Neural cell (in vitro differentiated cells): ENCODE results near the gene PICALM. TPM values are rescaled to one million over a fixed set of nuclear protein-coding genes. Genes with fewer than 3 reads are reported as not detected.

ENCODE experiments used
- H2AFZ ChIP-seq: fragments of 200-600, 300-800 bp; sonication (generic), shearing (Covaris generic); 2 replicates; pipeline ENCODE4 v1.6.0; 2014; ENCODE audit warnings: low read depth, mild to moderate bottlenecking, antibody characterized with exemption, low read length, moderate library complexity
- H3F3A ChIP-seq: fragments of 200-600 bp; shearing (Covaris generic); 2 replicates; pipeline ENCODE4 v1.6.1; 2016; ENCODE audit warnings: mild to moderate bottlenecking, moderate library complexity, mixed read lengths, antibody characterized with exemption, low read length; ENCODE audit not compliant: insufficient read depth, poor library complexity, severe bottlenecking
- H3K27ac ChIP-seq: fragments of 200-600, 300-800 bp; sonication (generic), shearing (Covaris generic); 2 replicates; pipeline ENCODE4 v1.5.1; 2014; ENCODE audit warnings: mild to moderate bottlenecking, low read length, moderate library complexity
- H3K27me3 ChIP-seq: fragments of 300-800, 200-600 bp; sonication (generic), shearing (Covaris generic); 2 replicates; pipeline ENCODE4 v1.6.0; 2014; ENCODE audit warnings: mild to moderate bottlenecking, low read depth, low read length, moderate library complexity; ENCODE audit not compliant: insufficient read depth
- H3K36me3 ChIP-seq: fragments of 300-800, 200-600 bp; sonication (generic), shearing (Covaris generic); 2 replicates; pipeline ENCODE4 v1.5.1; 2014; ENCODE audit warnings: mild to moderate bottlenecking, antibody characterized with exemption, low read length, moderate library complexity; ENCODE audit not compliant: insufficient read depth
- H3K4me2 ChIP-seq: fragments of 300-800, 200-600 bp; sonication (generic), shearing (Covaris generic); 2 replicates; pipeline ENCODE4 v1.6.0; 2014; ENCODE audit warnings: mild to moderate bottlenecking, low read length
- H3K4me3 ChIP-seq: fragments of 300-800, 200-600 bp; sonication (generic), shearing (Covaris generic); 2 replicates; pipeline ENCODE4 v1.5.1; 2014; ENCODE audit warnings: mild to moderate bottlenecking, low read length, moderate library complexity
- H3K79me2 ChIP-seq: fragments of 200-600 bp; shearing (Covaris generic); replicated peaks from 2 replicates; pipeline ENCODE4 v1.6.0; 2014; ENCODE audit warnings: mild to moderate bottlenecking, low read length, moderate library complexity; ENCODE audit not compliant: insufficient read depth
- H3K9ac ChIP-seq: fragments of 300-800, 200-600 bp; sonication (generic), shearing (Covaris generic); 2 replicates; pipeline ENCODE4 v1.6.1; 2016; ENCODE audit warnings: mild to moderate bottlenecking, low read length, mixed read lengths
- H3K9me2 ChIP-seq: fragments of 200-600 bp; shearing (Covaris generic); 2 replicates; pipeline ENCODE4 v1.6.1; 2016; ENCODE audit warnings: mild to moderate bottlenecking, low read length, mixed read lengths; ENCODE audit not compliant: insufficient read depth
- H3K9me3 ChIP-seq: fragments of 200-600, 300-800 bp; sonication (generic), shearing (Covaris generic); 2 replicates; pipeline ENCODE4 v1.6.1; 2016; ENCODE audit warnings: mild to moderate bottlenecking, mixed run types, low read length, moderate library complexity, mixed read lengths
- H4K20me1 ChIP-seq: fragments of 200-600 bp; shearing (Covaris generic); 2 replicates; pipeline ENCODE4 v1.6.1; 2016; ENCODE audit warnings: mild to moderate bottlenecking, mixed run types; ENCODE audit not compliant: insufficient read depth
- CTCF ChIP-seq: fragments of 450-650 bp; IDR thresholded peaks from 2 replicates; pipeline ENCODE4 v1.5.1; 2014; ENCODE audit warnings: antibody characterized with exemption, mild to moderate bottlenecking, moderate library complexity; ENCODE audit not compliant: poor library complexity, severe bottlenecking
- EP300 ChIP-seq: fragments of 450-650 bp; conservative IDR thresholded peaks from 2 replicates; pipeline ENCODE4 v1.6.1; 2014; ENCODE audit warnings: antibody characterized with exemption, mild to moderate bottlenecking, moderate library complexity; ENCODE audit not compliant: poor library complexity, severe bottlenecking
- EZH2 ChIP-seq: fragments of 200-600, 300-800 bp; shearing (Covaris generic), sonication (generic); IDR thresholded peaks from 2 replicates; pipeline ENCODE4 v1.6.1; 2014; ENCODE audit warnings: antibody characterized with exemption, low read length, borderline replicate concordance, mild to moderate bottlenecking; ENCODE audit not compliant: insufficient read depth, poor library complexity, severe bottlenecking
- MXI1 ChIP-seq: fragments of 450-650 bp; conservative IDR thresholded peaks from 2 replicates; pipeline ENCODE4 v1.6.1; 2014; ENCODE audit warnings: antibody characterized with exemption, mild to moderate bottlenecking; ENCODE audit not compliant: poor library complexity, severe bottlenecking
- POLR2AphosphoS5 ChIP-seq: IDR thresholded peaks from 2 replicates; pipeline ENCODE4 v1.6.1; 2012
- RAD21 ChIP-seq: fragments of 450-650 bp; conservative IDR thresholded peaks from 2 replicates; pipeline ENCODE4 v1.6.1; 2014; ENCODE audit warnings: antibody characterized with exemption, mild to moderate bottlenecking, moderate library complexity
- REST ChIP-seq: IDR thresholded peaks from 2 replicates; pipeline ENCODE4 v1.6.1; 2012; ENCODE audit warnings: borderline replicate concordance
- SMC3 ChIP-seq: fragments of 450-650 bp; conservative IDR thresholded peaks from 2 replicates; pipeline ENCODE4 v1.6.1; 2014; ENCODE audit warnings: antibody characterized with exemption, mild to moderate bottlenecking, moderate library complexity; ENCODE audit not compliant: poor library complexity
- TAF1 ChIP-seq: IDR thresholded peaks from 2 replicates; pipeline ENCODE4 v1.6.1; 2012; ENCODE audit warnings: low read depth
- polyA plus RNA-seq: library from polyadenylated mRNA; depleted of rRNA; stranded (reverse); fragments of >200 nt; gene quantifications from 2 replicates; pipeline ENCODE4 v1.2.3, GENCODE V29; 2014

PICALM gene
- polyA plus RNA-seq, 1 donor from 2014 or later: 161 TPM

- no peaks in the 10 kb centered on the region for H3K27me3 ChIP-seq
- H2AFZ ChIP-seq: no peak overlapping the region
- H3K9me3 ChIP-seq: no peaks in the 10 kb centered on the region
- no peaks in the 10 kb centered on the region for H4K20me1 ChIP-seq
- no peaks in the 10 kb centered on the region for H3K9me2 ChIP-seq
- H3K9ac ChIP-seq: no peak overlapping the region
- no peak overlapping the region for H3K4me3 ChIP-seq
- no peak overlapping the region for H3K27ac ChIP-seq
- no peaks in the 10 kb centered on the region for H3K79me2 ChIP-seq
- TF ChIP-seq SMC3 (no peak), RAD21 (no peak), MXI1 (no peak), POLR2AphosphoS5 (no peak), REST (no peak), TAF1 (no peak), EP300 (no peak), EZH2 (no peak), CTCF (no peak)
- H3K4me2 ChIP-seq: no peak overlapping the region
- peaks cover 9% of the 10 kb centered on the region for H3K36me3 ChIP-seq
- H3F3A ChIP-seq: no peaks in the 10 kb centered on the region
These were observed 107.8 kb downstream of the PICALM start for GRCh38 chr11:85961130-85961529.

GRCh38 chr11:85960678-85961077 lies 108.2 kb downstream of the PICALM start:
- Histone ChIP-seq H3F3A (no peaks in the 10 kb centered on the region), H3K9ac (no peak overlapping the region), H3K9me3 (no peaks in the 10 kb centered on the region), H3K27me3 (no peaks in the 10 kb centered on the region), H2AFZ (no peak overlapping the region), H3K9me2 (no peaks in the 10 kb centered on the region), H3K79me2 (no peaks in the 10 kb centered on the region), H4K20me1 (no peaks in the 10 kb centered on the region), H3K27ac (no peak overlapping the region), H3K36me3 (peaks cover 9% of the 10 kb centered on the region), H3K4me3 (no peak overlapping the region), H3K4me2 (no peak overlapping the region)
- TF ChIP-seq REST (no peak), POLR2AphosphoS5 (no peak), TAF1 (no peak), MXI1 (no peak), EZH2 (no peak), CTCF (no peak), RAD21 (no peak), SMC3 (no peak), EP300 (no peak)
